GM12878 (cell line): Measurements from ENCODE around the gene BAIAP2L1. TPM values are rescaled to one million over a fixed set of nuclear protein-coding genes. Genes with fewer than 3 reads are reported as not detected.

ENCODE experiments used
- BMI1 ChIP-seq: fragments of 450-650 bp; IDR thresholded peaks from 2 replicates; pipeline ENCODE4 v1.6.1; 2016; ENCODE audit warnings: mild to moderate bottlenecking, moderate library complexity, borderline replicate concordance
- CBFB ChIP-seq: IDR thresholded peaks from 2 replicates; pipeline ENCODE4 v1.6.1; 2016; ENCODE audit warnings: antibody characterized with exemption, low read depth
- CHD2 ChIP-seq: IDR thresholded peaks from 2 replicates; pipeline ENCODE4 v1.6.1; 2011; ENCODE audit warnings: low read depth, low read length, improper control_type of control experiment, borderline replicate concordance
- CHD4 ChIP-seq: fragments of 200-600 bp; sonication (generic); IDR thresholded peaks from 2 replicates; pipeline ENCODE4 v1.6.1; 2016; ENCODE audit warnings: mild to moderate bottlenecking
- IRF5 ChIP-seq: fragments of 450-650 bp; IDR thresholded peaks from 2 replicates; pipeline ENCODE4 v1.6.1; 2017; ENCODE audit warnings: borderline replicate concordance
- KLF5 ChIP-seq: fragments of 450-650 bp; IDR thresholded peaks from 2 replicates; pipeline ENCODE4 v1.6.1; 2014; ENCODE audit warnings: mild to moderate bottlenecking; ENCODE audit not compliant: partially characterized antibody
- MTA2 ChIP-seq: fragments of 450-650 bp; IDR thresholded peaks from 2 replicates; pipeline ENCODE4 v1.6.1; 2016; ENCODE audit warnings: low read depth, mild to moderate bottlenecking, moderate library complexity
- POLR2AphosphoS5 ChIP-seq: IDR thresholded peaks from 2 replicates; pipeline ENCODE4 v1.6.1; 2011; ENCODE audit warnings: mild to moderate bottlenecking, low read length, inconsistent platforms
- SP1 ChIP-seq: IDR thresholded peaks from one replicate; pipeline ENCODE4 v1.6.1; 2011; ENCODE audit warnings: low read depth, low read length
- polyA plus RNA-seq, 11 experiments: library from polyadenylated mRNA; depleted of rRNA in 4 of 11; unstranded in 6 of 11; stranded (reverse) in 5 of 11; fragments of >200 nt; fragmentation: Nextera tagmentation in 4 of 11; fragmentation: Illumina TruSeq in 1 of 11; extraction: Ambion mirVana in 4 of 11; extraction: Trizol in 1 of 11; gene quantifications; 1 replicate in 1 of 11; 2 replicates in 10 of 11; pipeline versions ENCODE4 v1.2.1 to v1.2.3, GENCODE V29; 2011 to 2016; ENCODE audit warnings: inconsistent platforms in 2 of 11, missing spikeins in 2 of 11, low read depth in 1 of 11
- total RNA-seq, 4 experiments: library from RNA; depleted of rRNA in 3 of 4; stranded (reverse); fragments of >200 nt in 3 of 4; fragmentation: Illumina TruSeq in 1 of 4; extraction: Trizol in 1 of 4; gene quantifications; 2 replicates each; pipeline versions ENCODE4 v1.2.1 to v1.2.3, GENCODE V29; 2013 to 2021
- TF ChIP-seq, protein P1 (sequence below): fragments of 450-650 bp; IDR thresholded peaks from 2 replicates; pipeline ENCODE4 v1.6.1; 2018; ENCODE audit warnings: mild to moderate bottlenecking, low read depth, moderate library complexity; ENCODE audit not compliant: partially characterized antibody
- TF ChIP-seq, protein P2 (sequence below): fragments of 450-650 bp; IDR thresholded peaks from 2 replicates; pipeline ENCODE4 v1.6.1; 2017; ENCODE audit warnings: antibody characterized with exemption, mild to moderate bottlenecking, moderate library complexity

The BAIAP2L1 gene
- total and polyA plus RNA-seq, 10 of the 15 experiments (the other 5 are each of a cell fraction or from before 2014, with no cell fraction given), result 8.9 to 60.2 (median 35.7) TPM

DNA sequence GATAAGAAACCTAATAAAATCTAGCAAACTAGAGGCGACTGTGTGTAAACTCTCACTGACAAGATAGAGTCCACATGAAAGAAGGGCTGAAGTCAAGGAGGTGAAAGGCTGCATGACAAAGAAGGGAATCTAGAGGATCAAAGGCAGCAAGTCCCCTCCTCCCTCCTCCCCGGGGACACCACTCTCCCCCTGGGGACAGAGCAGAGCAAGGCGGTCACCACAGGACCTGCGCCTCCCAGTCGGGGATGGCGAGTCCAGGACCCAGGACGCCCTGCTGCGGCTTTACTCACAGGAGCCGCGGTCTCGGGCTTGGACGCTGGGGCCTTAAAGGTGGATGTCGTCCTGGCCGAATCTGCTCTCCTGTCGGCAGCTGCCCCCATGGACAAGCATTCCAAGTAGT lies 97.0 kb downstream of the BAIAP2L1 start (continued):
- TF ChIP-seq, protein P1, sequence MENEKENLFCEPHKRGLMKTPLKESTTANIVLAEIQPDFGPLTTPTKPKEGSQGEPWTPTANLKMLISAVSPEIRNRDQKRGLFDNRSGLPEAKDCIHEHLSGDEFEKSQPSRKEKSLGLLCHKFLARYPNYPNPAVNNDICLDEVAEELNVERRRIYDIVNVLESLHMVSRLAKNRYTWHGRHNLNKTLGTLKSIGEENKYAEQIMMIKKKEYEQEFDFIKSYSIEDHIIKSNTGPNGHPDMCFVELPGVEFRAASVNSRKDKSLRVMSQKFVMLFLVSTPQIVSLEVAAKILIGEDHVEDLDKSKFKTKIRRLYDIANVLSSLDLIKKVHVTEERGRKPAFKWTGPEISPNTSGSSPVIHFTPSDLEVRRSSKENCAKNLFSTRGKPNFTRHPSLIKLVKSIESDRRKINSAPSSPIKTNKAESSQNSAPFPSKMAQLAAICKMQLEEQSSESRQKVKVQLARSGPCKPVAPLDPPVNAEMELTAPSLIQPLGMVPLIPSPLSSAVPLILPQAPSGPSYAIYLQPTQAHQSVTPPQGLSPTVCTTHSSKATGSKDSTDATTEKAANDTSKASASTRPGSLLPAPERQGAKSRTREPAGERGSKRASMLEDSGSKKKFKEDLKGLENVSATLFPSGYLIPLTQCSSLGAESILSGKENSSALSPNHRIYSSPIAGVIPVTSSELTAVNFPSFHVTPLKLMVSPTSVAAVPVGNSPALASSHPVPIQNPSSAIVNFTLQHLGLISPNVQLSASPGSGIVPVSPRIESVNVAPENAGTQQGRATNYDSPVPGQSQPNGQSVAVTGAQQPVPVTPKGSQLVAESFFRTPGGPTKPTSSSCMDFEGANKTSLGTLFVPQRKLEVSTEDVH, result no peak
- TF ChIP-seq MTA2, result no peak
- TF ChIP-seq CHD4, result no peak
- TF ChIP-seq IRF5, result no peak
- TF ChIP-seq SP1, result no peak
- no peak for TF ChIP-seq CHD2
- no peak for TF ChIP-seq CBFB
- TF ChIP-seq POLR2AphosphoS5, result no peak
- TF ChIP-seq KLF5, result no peak
- TF ChIP-seq, protein P2, sequence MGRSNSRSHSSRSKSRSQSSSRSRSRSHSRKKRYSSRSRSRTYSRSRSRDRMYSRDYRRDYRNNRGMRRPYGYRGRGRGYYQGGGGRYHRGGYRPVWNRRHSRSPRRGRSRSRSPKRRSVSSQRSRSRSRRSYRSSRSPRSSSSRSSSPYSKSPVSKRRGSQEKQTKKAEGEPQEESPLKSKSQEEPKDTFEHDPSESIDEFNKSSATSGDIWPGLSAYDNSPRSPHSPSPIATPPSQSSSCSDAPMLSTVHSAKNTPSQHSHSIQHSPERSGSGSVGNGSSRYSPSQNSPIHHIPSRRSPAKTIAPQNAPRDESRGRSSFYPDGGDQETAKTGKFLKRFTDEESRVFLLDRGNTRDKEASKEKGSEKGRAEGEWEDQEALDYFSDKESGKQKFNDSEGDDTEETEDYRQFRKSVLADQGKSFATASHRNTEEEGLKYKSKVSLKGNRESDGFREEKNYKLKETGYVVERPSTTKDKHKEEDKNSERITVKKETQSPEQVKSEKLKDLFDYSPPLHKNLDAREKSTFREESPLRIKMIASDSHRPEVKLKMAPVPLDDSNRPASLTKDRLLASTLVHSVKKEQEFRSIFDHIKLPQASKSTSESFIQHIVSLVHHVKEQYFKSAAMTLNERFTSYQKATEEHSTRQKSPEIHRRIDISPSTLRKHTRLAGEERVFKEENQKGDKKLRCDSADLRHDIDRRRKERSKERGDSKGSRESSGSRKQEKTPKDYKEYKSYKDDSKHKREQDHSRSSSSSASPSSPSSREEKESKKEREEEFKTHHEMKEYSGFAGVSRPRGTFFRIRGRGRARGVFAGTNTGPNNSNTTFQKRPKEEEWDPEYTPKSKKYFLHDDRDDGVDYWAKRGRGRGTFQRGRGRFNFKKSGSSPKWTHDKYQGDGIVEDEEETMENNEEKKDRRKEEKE, result no peak
- TF ChIP-seq BMI1, result no peak
